HepG2 (cell line): ENCODE data around the gene PSD4. TPM values are rescaled to one million over a fixed set of nuclear protein-coding genes. Genes with fewer than 3 reads are reported as not detected.
A peak's percentile ranks its signal among the peaks of the same experiment; 100 is the strongest.

Experiments used
- CBX2 ChIP-seq, 2 experiments: fragments of 200-600 bp in 1 of 2; sonication (generic); formaldehyde crosslinking in 1 of 2; IDR thresholded peaks; 2 replicates each; pipeline versions ENCODE4 v1.7.0 to v1.8.1; 2018 to 2022; ENCODE audit warnings: low read depth in 2 of 2, low read length in 1 of 2, mild to moderate bottlenecking in 1 of 2, missing genetic modification reagents in 1 of 2
- ESRRA ChIP-seq: sonication (generic); formaldehyde crosslinking; IDR thresholded peaks from 2 replicates; pipeline ENCODE4 v1.5.1; 2020; ENCODE audit warnings: mild to moderate bottlenecking, low read depth, missing genetic modification reagents
- GATAD1 ChIP-seq: IDR thresholded peaks from 2 replicates; pipeline ENCODE4 v1.6.1; 2016; ENCODE audit warnings: missing genetic modification reagents, missing compliant biosample characterization
- KLF9 ChIP-seq: IDR thresholded peaks from 2 replicates; pipeline ENCODE4 v1.6.1; 2016; ENCODE audit warnings: low read depth
- PHF8 ChIP-seq: sonication (generic); formaldehyde crosslinking; IDR thresholded peaks from 2 replicates; pipeline ENCODE4 v1.5.0; 2020; ENCODE audit warnings: missing genetic modification reagents
- RFXAP ChIP-seq: sonication (generic); formaldehyde crosslinking; IDR thresholded peaks from 2 replicates; pipeline ENCODE4 v1.4.0; 2020; ENCODE audit warnings: missing genetic modification reagents, borderline replicate concordance
- TP53 ChIP-seq: sonication (generic); formaldehyde crosslinking; conservative IDR thresholded peaks from 2 replicates; pipeline ENCODE4 v1.4.0; 2020; ENCODE audit warnings: missing genetic modification reagents
- ZFP62 ChIP-seq: sonication (generic); formaldehyde crosslinking; IDR thresholded peaks from 2 replicates; pipeline ENCODE4 v1.4.0; 2020; ENCODE audit warnings: missing genetic modification reagents
- ZKSCAN5 ChIP-seq: sonication (generic); formaldehyde crosslinking; IDR thresholded peaks from 2 replicates; pipeline ENCODE4 v1.5.1; 2020; ENCODE audit warnings: mild to moderate bottlenecking, missing genetic modification reagents
- ZMYM2 ChIP-seq: sonication (generic); formaldehyde crosslinking; IDR thresholded peaks from 2 replicates; pipeline ENCODE4 v1.8.0; 2022; ENCODE audit warnings: mild to moderate bottlenecking, missing genetic modification reagents
- ZNF33B ChIP-seq: sonication (generic); formaldehyde crosslinking; IDR thresholded peaks from 2 replicates; pipeline ENCODE4 v1.5.1; 2020; ENCODE audit warnings: mild to moderate bottlenecking, missing genetic modification reagents
- polyA plus RNA-seq, 8 experiments: library from polyadenylated mRNA; depleted of rRNA in 3 of 8; stranded (reverse) in 7 of 8; unstranded in 1 of 8; fragments of >200 nt; fragmentation: Illumina TruSeq in 4 of 8; extraction: Trizol in 4 of 8; gene quantifications; 2 replicates each; pipeline versions ENCODE4 v1.2.1 to v1.2.3, GENCODE V29; 2011 to 2016; ENCODE audit warnings: low read depth in 4 of 8, missing spikeins in 1 of 8, mixed read lengths in 1 of 8; ENCODE audit not compliant: insufficient read depth in 1 of 8
- total RNA-seq, 5 experiments: library from RNA; depleted of rRNA; stranded (reverse); fragments of >200 nt; fragmentation: Illumina TruSeq; extraction: Trizol; gene quantifications; 2 replicates each; pipeline ENCODE4 v1.2.3, GENCODE V29; 2016; ENCODE audit warnings: low read depth in 1 of 5
- TF ChIP-seq, protein P1 (sequence below), 2 experiments: sonication (generic) in 1 of 2; formaldehyde crosslinking in 1 of 2; IDR thresholded peaks; 2 replicates each; pipeline versions ENCODE4 v1.4.0 to v1.6.1; 2016 to 2020; ENCODE audit warnings: borderline replicate concordance in 1 of 2, low read depth in 1 of 2, mild to moderate bottlenecking in 1 of 2, missing genetic modification reagents in 1 of 2
- TF ChIP-seq, protein P2 (sequence below): sonication (generic); formaldehyde crosslinking; IDR thresholded peaks from 2 replicates; pipeline ENCODE4 v1.4.0; 2020; ENCODE audit warnings: missing genetic modification reagents, borderline replicate concordance
- TF ChIP-seq, protein P3 (sequence below): sonication (generic); formaldehyde crosslinking; IDR thresholded peaks from 2 replicates; pipeline ENCODE4 v1.5.1; 2020; ENCODE audit warnings: mild to moderate bottlenecking, missing genetic modification reagents, borderline replicate concordance

PSD4 gene
- total and polyA plus RNA-seq, 2 of the 13 experiments (the other 11 are each of a cell fraction or from before 2014, with no cell fraction given), result 5.8 to 9.4 TPM

DNA sequence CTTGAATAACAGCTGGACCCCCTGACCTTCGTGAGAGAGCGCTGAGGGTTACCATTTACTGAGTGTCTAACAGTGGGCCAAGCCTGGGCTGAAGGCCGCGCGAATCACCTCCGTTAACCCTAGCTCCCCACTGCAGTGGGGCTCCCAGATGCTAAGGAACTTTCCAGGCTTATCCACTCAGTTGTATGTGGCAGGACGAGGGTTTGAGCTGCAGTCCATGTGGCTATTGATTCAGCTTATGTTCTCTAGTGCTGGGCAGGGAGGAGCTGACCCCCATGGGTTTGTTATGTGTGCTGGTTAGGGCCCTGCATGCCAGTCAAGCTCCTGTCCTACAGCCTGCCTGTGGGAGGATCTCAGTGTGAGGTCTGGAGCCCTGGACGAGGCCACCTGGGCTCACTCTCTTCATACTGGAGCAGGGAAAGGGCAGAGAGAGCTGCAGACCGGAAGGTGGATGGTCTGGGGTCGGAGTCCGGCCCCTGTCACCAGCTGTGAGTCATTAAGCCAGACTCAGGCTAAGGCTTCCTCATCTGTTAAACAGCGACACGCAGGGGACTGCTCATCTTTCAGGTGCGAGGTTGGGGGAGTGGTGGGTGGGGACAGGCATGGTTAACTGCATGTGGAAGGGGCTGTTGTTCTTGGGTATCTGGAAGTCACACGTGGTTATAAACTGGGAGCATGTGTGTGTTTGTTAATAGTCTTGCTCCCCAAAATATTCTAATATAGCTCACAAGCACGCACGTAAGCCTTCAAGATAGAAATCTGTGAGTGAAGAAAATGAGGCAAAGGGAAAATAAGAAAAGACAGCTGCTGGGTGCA is 6.6 kb downstream of the PSD4 start (continued):
- TF ChIP-seq, protein P1, sequence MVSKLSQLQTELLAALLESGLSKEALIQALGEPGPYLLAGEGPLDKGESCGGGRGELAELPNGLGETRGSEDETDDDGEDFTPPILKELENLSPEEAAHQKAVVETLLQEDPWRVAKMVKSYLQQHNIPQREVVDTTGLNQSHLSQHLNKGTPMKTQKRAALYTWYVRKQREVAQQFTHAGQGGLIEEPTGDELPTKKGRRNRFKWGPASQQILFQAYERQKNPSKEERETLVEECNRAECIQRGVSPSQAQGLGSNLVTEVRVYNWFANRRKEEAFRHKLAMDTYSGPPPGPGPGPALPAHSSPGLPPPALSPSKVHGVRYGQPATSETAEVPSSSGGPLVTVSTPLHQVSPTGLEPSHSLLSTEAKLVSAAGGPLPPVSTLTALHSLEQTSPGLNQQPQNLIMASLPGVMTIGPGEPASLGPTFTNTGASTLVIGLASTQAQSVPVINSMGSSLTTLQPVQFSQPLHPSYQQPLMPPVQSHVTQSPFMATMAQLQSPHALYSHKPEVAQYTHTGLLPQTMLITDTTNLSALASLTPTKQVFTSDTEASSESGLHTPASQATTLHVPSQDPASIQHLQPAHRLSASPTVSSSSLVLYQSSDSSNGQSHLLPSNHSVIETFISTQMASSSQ (IDR thresholded peaks at IDR 0.05; ENCODE audit: low read depth), result peak; percentile 42; the same call in 1 of the 2 replicates
- TF ChIP-seq, protein P1 (CRISPR knock-in tag; IDR thresholded peaks at IDR 0.05; ENCODE audit: borderline replicate concordance), result no peak
- TF ChIP-seq TP53 (no peak), PHF8 (CRISPR knock-in tag) (no peak), ZFP62 (CRISPR knock-in tag) (no peak), RFXAP (CRISPR knock-in tag) (0 out of 2 replicates have a peak, but pooled peaks have one; percentile 42), GATAD1 (CRISPR knock-in tag) (peak; percentile 36; the same call in 1 of the 2 replicates), ESRRA (peak; percentile 89), CBX2 (IDR thresholded peaks at IDR 0.05; ENCODE audit: low read depth, low read length) (no peak), CBX2 (CRISPR knock-in tag; IDR thresholded peaks at IDR 0.05; ENCODE audit: low read depth) (no peak), ZMYM2 (CRISPR knock-in tag) (peak; percentile 18), ZKSCAN5 (CRISPR knock-in tag) (0 out of 2 replicates have a peak, but pooled peaks have one; percentile 45), ZNF33B (CRISPR knock-in tag) (no peak; the same call in 1 of the 2 replicates), KLF9 (CRISPR knock-in tag) (no peak)
- TF ChIP-seq, protein P2, sequence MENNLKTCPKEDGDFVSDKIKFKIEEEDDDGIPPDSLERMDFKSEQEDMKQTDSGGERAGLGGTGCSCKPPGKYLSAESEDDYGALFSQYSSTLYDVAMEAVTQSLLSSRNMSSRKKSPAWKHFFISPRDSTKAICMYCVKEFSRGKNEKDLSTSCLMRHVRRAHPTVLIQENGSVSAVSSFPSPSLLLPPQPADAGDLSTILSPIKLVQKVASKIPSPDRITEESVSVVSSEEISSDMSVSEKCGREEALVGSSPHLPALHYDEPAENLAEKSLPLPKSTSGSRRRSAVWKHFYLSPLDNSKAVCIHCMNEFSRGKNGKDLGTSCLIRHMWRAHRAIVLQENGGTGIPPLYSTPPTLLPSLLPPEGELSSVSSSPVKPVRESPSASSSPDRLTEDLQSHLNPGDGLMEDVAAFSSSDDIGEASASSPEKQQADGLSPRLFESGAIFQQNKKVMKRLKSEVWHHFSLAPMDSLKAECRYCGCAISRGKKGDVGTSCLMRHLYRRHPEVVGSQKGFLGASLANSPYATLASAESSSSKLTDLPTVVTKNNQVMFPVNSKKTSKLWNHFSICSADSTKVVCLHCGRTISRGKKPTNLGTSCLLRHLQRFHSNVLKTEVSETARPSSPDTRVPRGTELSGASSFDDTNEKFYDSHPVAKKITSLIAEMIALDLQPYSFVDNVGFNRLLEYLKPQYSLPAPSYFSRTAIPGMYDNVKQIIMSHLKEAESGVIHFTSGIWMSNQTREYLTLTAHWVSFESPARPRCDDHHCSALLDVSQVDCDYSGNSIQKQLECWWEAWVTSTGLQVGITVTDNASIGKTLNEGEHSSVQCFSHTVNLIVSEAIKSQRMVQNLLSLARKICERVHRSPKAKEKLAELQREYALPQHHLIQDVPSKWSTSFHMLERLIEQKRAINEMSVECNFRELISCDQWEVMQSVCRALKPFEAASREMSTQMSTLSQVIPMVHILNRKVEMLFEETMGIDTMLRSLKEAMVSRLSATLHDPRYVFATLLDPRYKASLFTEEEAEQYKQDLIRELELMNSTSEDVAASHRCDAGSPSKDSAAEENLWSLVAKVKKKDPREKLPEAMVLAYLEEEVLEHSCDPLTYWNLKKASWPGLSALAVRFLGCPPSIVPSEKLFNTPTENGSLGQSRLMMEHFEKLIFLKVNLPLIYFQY (CRISPR knock-in tag), result peak; percentile 55; the same call in 1 of the 2 replicates
- TF ChIP-seq, protein P3, sequence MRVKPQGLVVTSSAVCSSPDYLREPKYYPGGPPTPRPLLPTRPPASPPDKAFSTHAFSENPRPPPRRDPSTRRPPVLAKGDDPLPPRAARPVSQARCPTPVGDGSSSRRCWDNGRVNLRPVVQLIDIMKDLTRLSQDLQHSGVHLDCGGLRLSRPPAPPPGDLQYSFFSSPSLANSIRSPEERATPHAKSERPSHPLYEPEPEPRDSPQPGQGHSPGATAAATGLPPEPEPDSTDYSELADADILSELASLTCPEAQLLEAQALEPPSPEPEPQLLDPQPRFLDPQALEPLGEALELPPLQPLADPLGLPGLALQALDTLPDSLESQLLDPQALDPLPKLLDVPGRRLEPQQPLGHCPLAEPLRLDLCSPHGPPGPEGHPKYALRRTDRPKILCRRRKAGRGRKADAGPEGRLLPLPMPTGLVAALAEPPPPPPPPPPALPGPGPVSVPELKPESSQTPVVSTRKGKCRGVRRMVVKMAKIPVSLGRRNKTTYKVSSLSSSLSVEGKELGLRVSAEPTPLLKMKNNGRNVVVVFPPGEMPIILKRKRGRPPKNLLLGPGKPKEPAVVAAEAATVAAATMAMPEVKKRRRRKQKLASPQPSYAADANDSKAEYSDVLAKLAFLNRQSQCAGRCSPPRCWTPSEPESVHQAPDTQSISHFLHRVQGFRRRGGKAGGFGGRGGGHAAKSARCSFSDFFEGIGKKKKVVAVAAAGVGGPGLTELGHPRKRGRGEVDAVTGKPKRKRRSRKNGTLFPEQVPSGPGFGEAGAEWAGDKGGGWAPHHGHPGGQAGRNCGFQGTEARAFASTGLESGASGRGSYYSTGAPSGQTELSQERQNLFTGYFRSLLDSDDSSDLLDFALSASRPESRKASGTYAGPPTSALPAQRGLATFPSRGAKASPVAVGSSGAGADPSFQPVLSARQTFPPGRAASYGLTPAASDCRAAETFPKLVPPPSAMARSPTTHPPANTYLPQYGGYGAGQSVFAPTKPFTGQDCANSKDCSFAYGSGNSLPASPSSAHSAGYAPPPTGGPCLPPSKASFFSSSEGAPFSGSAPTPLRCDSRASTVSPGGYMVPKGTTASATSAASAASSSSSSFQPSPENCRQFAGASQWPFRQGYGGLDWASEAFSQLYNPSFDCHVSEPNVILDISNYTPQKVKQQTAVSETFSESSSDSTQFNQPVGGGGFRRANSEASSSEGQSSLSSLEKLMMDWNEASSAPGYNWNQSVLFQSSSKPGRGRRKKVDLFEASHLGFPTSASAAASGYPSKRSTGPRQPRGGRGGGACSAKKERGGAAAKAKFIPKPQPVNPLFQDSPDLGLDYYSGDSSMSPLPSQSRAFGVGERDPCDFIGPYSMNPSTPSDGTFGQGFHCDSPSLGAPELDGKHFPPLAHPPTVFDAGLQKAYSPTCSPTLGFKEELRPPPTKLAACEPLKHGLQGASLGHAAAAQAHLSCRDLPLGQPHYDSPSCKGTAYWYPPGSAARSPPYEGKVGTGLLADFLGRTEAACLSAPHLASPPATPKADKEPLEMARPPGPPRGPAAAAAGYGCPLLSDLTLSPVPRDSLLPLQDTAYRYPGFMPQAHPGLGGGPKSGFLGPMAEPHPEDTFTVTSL (CRISPR knock-in tag), result peak; percentile 87
